Mammary epithelial cell (primary cell): Measurements from ENCODE around the gene TTC9B.

Experiments
- EZH2 ChIP-seq: IDR thresholded peaks from 2 replicates; pipeline ENCODE4 v1.6.1; 2012; ENCODE audit warnings: low read length, inconsistent platforms, borderline replicate concordance
- TF ChIP-seq, protein P1 (sequence below), 2 donors: IDR thresholded peaks in 1 of 2; conservative IDR thresholded peaks in 1 of 2; 2 replicates each; pipeline ENCODE4 v1.5.1; 2011 to 2012; ENCODE audit warnings: inconsistent platforms in 2 of 2, low read length in 2 of 2, mild to moderate bottlenecking in 2 of 2, control low read depth in 1 of 2, low read depth in 1 of 2; ENCODE audit not compliant: insufficient read depth in 1 of 2; ENCODE audit errors: extremely low read depth in 1 of 2

GRCh38 chr19:40221858-40222619 lies 3.9 kb upstream of the TTC9B start:
- TF ChIP-seq, protein P1, sequence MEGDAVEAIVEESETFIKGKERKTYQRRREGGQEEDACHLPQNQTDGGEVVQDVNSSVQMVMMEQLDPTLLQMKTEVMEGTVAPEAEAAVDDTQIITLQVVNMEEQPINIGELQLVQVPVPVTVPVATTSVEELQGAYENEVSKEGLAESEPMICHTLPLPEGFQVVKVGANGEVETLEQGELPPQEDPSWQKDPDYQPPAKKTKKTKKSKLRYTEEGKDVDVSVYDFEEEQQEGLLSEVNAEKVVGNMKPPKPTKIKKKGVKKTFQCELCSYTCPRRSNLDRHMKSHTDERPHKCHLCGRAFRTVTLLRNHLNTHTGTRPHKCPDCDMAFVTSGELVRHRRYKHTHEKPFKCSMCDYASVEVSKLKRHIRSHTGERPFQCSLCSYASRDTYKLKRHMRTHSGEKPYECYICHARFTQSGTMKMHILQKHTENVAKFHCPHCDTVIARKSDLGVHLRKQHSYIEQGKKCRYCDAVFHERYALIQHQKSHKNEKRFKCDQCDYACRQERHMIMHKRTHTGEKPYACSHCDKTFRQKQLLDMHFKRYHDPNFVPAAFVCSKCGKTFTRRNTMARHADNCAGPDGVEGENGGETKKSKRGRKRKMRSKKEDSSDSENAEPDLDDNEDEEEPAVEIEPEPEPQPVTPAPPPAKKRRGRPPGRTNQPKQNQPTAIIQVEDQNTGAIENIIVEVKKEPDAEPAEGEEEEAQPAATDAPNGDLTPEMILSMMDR (conservative IDR thresholded peaks at IDR 0.05 in 1 of 2, IDR thresholded peaks at IDR 0.05 in 1 of 2; ENCODE audit: extremely low read depth in 1 of 2, insufficient read depth in 1 of 2, low read depth in 1 of 2, low read length in 2 of 2) = peak; percentile 75 to 85
- no peak for TF ChIP-seq EZH2
